Measurements from ENCODE around the gene CLMP. TPM values are rescaled to one million over a fixed set of nuclear protein-coding genes. Genes with fewer than 3 reads are reported as not detected.

Gene CLMP
- total RNA-seq, 2 donors from 2014 or later = 10.1 to 22.1 TPM

GRCh38 chr11:123213307-123213771 lies 18.3 kb upstream of the CLMP start:
- DNase-seq = no peak
- TF ChIP-seq CTCF (IDR thresholded peaks at IDR 0.05) (no peak), POLR2A (IDR thresholded peaks at IDR 0.05) (no peak)
- Histone ChIP-seq H3K27me3 (peaks cover 0 to 8% of the 10 kb centered on the region in 2 donors), H3K4me3 (no peak overlapping the region), H3K36me3 (replicated peaks in 1 of 2; ENCODE audit: insufficient read depth in 1 of 2, low read depth in 2 of 2) (no peaks in the 10 kb centered on the region), H3K4me1 (peaks cover 9% of the 10 kb centered on the region), H3K27ac (peak overlapping the region in 2 of 4 donors; percentile 41 to 62), H3K9me3 (no peaks in the 10 kb centered on the region)
- ATAC-seq = peak; percentile 77
- WGBS, 2 donors = 33 to 37% methylated on average over 11 of the region's 11 CpGs
- intact Hi-C loops (cut with DNase I) = no loop called here

- ATAC-seq (no peak), DNase-seq (no peak)
- Histone ChIP-seq H3K27me3 (peaks cover 0 to 8% of the 10 kb centered on the region in 2 donors), H3K27ac (no peak overlapping the region), H3K9me3 (no peaks in the 10 kb centered on the region), H3K4me1 (peaks cover 5% of the 10 kb centered on the region), H3K4me3 (no peak overlapping the region), H3K36me3 (replicated peaks in 1 of 2; ENCODE audit: insufficient read depth in 1 of 2, low read depth in 2 of 2) (no peaks in the 10 kb centered on the region)
- TF ChIP-seq POLR2A (IDR thresholded peaks at IDR 0.05) (no peak), CTCF (IDR thresholded peaks at IDR 0.05) (no peak)
- 62 to 74% methylated on average over 1 of the region's 1 CpG for WGBS, 2 donors
- intact Hi-C loops (cut with DNase I) = no loop called here
These were observed 17.4 kb upstream of the CLMP start for GRCh38 chr11:123212406-123212805.

DNA sequence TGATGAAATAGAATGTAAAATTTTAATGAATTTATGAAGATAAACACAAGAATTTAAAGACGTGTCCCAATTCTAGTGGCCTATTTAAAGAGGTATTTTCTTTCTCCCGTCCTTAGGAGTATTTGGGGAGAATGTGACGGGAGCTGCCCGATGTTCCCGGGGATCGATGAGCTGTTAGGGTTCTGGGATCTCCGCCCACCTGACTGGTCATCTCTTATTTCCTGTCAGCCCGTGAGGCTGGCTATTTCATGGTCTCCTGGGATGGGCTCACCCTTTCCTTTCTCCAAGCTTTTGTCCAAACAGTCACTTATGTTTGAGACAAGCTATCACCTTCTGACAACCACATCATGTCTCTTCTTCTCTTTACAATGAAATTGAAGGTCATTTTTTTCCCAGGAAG lies 16.9 kb upstream of the CLMP start:
- H3K36me3 ChIP-seq (replicated peaks in 1 of 2; ENCODE audit: insufficient read depth in 1 of 2, low read depth in 2 of 2) = no peaks in the 10 kb centered on the region
- H3K27me3 ChIP-seq = peaks cover 0 to 8% of the 10 kb centered on the region in 2 donors
- ATAC-seq (no peak), DNase-seq (no peak)
- H3K4me3 ChIP-seq = no peak overlapping the region
- no peak overlapping the region for H3K27ac ChIP-seq
- H3K9me3 ChIP-seq = no peaks in the 10 kb centered on the region
- intact Hi-C loops (cut with DNase I) = no loop called here
- WGBS, 2 donors = 51 to 61% methylated on average over 8 of the region's 8 CpGs
- no peak for TF ChIP-seq POLR2A (IDR thresholded peaks at IDR 0.05)
- TF ChIP-seq CTCF (IDR thresholded peaks at IDR 0.05) = no peak
- H3K4me1 ChIP-seq = peaks cover 5% of the 10 kb centered on the region

DNA sequence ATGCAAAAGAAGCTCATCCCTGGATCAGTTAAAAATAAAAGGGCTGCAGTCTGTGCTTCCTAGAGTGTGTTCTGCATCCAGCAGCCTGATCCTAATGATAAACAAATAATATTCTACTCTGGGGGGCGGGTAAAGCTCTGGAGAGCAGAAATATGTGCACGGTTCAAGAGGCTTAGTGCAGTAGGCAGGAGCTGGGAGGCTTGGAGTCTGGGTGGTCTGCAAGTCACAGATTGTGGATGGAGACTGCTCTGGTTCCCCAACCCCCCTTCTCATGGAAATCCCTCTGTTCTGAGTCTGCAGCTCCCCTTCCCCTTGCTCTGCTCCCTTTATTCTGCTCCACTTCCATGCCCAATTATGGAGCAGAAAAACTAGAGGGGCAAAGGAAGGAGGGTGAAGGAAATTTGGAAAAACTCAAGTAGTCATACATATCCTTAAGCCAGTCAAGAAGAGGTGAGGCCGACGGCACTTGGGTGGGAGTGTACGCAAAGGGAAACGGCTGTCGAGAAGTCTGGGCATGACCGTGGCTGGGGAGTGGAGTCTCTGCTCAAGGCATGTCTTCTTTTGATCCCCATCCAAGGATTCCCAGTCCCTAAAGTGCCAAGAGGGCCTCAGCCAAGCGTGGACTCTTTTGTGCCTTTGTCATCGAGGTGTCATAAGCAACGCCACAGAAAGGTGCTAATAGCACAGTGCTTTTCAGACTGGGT lies 16.3 kb upstream of the CLMP start:
- peaks cover 0 to 8% of the 10 kb centered on the region in 2 donors for H3K27me3 ChIP-seq
- no peak overlapping the region for H3K27ac ChIP-seq
- DNase-seq (no peak), ATAC-seq (no peak)
- WGBS, 2 donors = 65 to 81% methylated on average over 11 of the region's 11 CpGs
- H3K9me3 ChIP-seq = no peaks in the 10 kb centered on the region
- intact Hi-C loops (cut with DNase I) = no loop called here
- H3K4me3 ChIP-seq = no peak overlapping the region
- TF ChIP-seq CTCF (IDR thresholded peaks at IDR 0.05) = no peak
- TF ChIP-seq POLR2A (IDR thresholded peaks at IDR 0.05) = no peak
- no peaks in the 10 kb centered on the region for H3K36me3 ChIP-seq (replicated peaks in 1 of 2; ENCODE audit: insufficient read depth in 1 of 2, low read depth in 2 of 2)
- H3K4me1 ChIP-seq = peaks cover 5% of the 10 kb centered on the region

DNA sequence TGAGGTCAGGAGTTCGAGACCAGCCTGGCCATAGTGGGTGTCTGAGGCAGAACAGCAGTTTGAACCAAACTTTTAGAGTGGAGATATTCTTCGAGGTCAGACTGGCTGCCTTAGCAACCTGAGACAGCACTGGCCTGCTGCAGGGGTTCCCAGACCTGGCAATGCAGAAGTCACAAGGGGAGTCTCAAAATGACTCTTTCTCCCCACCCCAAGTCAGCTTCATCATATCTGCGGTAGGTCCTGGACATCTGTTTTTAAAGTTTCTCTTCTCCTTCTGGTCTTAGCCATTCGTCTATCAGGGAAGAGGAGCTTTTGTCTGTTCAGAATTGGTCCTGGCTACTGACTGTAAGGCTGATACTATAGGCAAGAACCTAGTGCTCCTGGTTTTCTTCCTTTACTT lies 14.5 kb upstream of the CLMP start:
- ATAC-seq (no peak), DNase-seq (no peak)
- intact Hi-C loops (cut with DNase I) = no loop called here
- Histone ChIP-seq H3K36me3 (replicated peaks in 1 of 2; ENCODE audit: insufficient read depth in 1 of 2, low read depth in 2 of 2) (no peaks in the 10 kb centered on the region), H3K4me3 (no peak overlapping the region), H3K27me3 (peaks cover 0 to 8% of the 10 kb centered on the region in 2 donors), H3K27ac (no peak overlapping the region), H3K4me1 (peaks cover 5% of the 10 kb centered on the region), H3K9me3 (no peaks in the 10 kb centered on the region)
- no peak for TF ChIP-seq POLR2A (IDR thresholded peaks at IDR 0.05)
- no peak for TF ChIP-seq CTCF (IDR thresholded peaks at IDR 0.05)
- 73 to 80% methylated on average over 4 of the region's 4 CpGs for WGBS, 2 donors

Data from body of pancreas (tissue), 4 donors.